Gastroesophageal sphincter (tissue), 4 donors: ENCODE measurements around the gene MRPL40. TPM values are rescaled to one million over a fixed set of nuclear protein-coding genes. Genes with fewer than 3 reads are reported as not detected.
"Not testable (repeated sequence)": the region's sequence is repeated elsewhere in the genome, so short reads cannot be mapped to it uniquely, and the experiment has no call there.

Experiments used
- ATAC-seq: fragments of 150-250 bp; one replicate; pipeline ENCODE4 v1.9.1; 2016; ENCODE audit warnings: mild to moderate bottlenecking, moderate library complexity
- H3K27ac ChIP-seq, 4 donors: fragments of 200-600 bp; sonication (generic) in 3 of 4; 1 replicate in 3 of 4; 2 replicates in 1 of 4; pipeline ENCODE4 v1.5.1; 2016 to 2019
- H3K27me3 ChIP-seq: fragments of 200-600 bp; sonication (generic); one replicate; pipeline ENCODE4 v1.5.1; 2019
- H3K36me3 ChIP-seq, 2 donors: fragments of 200-600 bp; sonication (generic); one replicate each; pipeline ENCODE4 v1.5.1; 2019; ENCODE audit warnings: control low read depth in 1 of 2
- H3K4me1 ChIP-seq, 3 donors: fragments of 200-600 bp; sonication (generic); 1 replicate in 2 of 3; 2 replicates in 1 of 3; pipeline ENCODE4 v1.5.1; 2016 to 2019; ENCODE audit warnings: control low read depth in 2 of 3
- H3K4me3 ChIP-seq, 2 donors: fragments of 200-600 bp; sonication (generic); one replicate each; pipeline ENCODE4 v1.5.1; 2019; ENCODE audit warnings: mild to moderate bottlenecking in 1 of 2, moderate library complexity in 1 of 2
- H3K9me3 ChIP-seq, 3 donors: fragments of 200-600 bp; sonication (generic); one replicate each; pipeline ENCODE4 v1.5.1; 2017 to 2019; ENCODE audit warnings: control low read depth in 2 of 3
- CTCF ChIP-seq, 4 experiments: fragments of 200-600 bp in 2 of 4; fragments of 450-650 bp in 2 of 4; sonication (generic) in 1 of 4; IDR thresholded peaks; one replicate each; pipeline ENCODE4 v1.5.1; 2017 to 2019; ENCODE audit warnings: antibody characterized with exemption in 4 of 4, mild to moderate bottlenecking in 2 of 4, moderate library complexity in 2 of 4
- EP300 ChIP-seq: sonication (generic); formaldehyde crosslinking; IDR thresholded peaks from one replicate; pipeline ENCODE4 v1.6.1; 2017; ENCODE audit warnings: antibody characterized with exemption, mild to moderate bottlenecking
- POLR2A ChIP-seq, 2 donors: fragments of 450-650 bp; IDR thresholded peaks; one replicate each; pipeline ENCODE4 v1.6.1; 2017; ENCODE audit warnings: antibody characterized with exemption in 2 of 2, mild to moderate bottlenecking in 2 of 2, moderate library complexity in 1 of 2
- POLR2AphosphoS5 ChIP-seq: sonication (generic); formaldehyde crosslinking; IDR thresholded peaks from one replicate; pipeline ENCODE4 v1.6.1; 2017; ENCODE audit warnings: antibody characterized with exemption
- WGBS, 2 donors: methylation state at CpG; one replicate each; pipeline ENCODE4 v1.1.5; 2018; ENCODE audit warnings: low coverage in 1 of 2; 5-methylcytosine and 5-hydroxymethylcytosine counted together
- total RNA-seq, 4 donors: library from RNA; depleted of rRNA; stranded (reverse); fragments of >200 nt; gene quantifications; one replicate each; pipeline ENCODE4 v1.1.0, GENCODE V29; 2016

The MRPL40 gene
- total RNA-seq, 4 donors from 2014 or later: 22.8 to 29.1 (median 25.8) TPM

- peaks cover 0 to 36% of the 10 kb centered on the region in 2 donors for H3K36me3 ChIP-seq
- no peak overlapping the region for H3K27ac ChIP-seq
- no peaks in the 10 kb centered on the region for H3K27me3 ChIP-seq
- H3K4me3 ChIP-seq: no peak overlapping the region
- no peaks in the 10 kb centered on the region for H3K9me3 ChIP-seq
- WGBS, 2 donors: 57 to 67% methylated on average over 1 of the region's 7 CpGs
- no peak for ATAC-seq
- no peak for TF ChIP-seq EP300
- no peak for TF ChIP-seq POLR2AphosphoS5
- no peak for TF ChIP-seq POLR2A (IDR thresholded peaks at IDR 0.05)
- TF ChIP-seq CTCF (IDR thresholded peaks at IDR 0.05): no peak
- H3K4me1 ChIP-seq: peaks cover 0 to 32% (median 15%) of the 10 kb centered on the region in 3 donors
Measured at GRCh38 chr22:19443544-19444211, 11.3 kb downstream of the MRPL40 start.

DNA sequence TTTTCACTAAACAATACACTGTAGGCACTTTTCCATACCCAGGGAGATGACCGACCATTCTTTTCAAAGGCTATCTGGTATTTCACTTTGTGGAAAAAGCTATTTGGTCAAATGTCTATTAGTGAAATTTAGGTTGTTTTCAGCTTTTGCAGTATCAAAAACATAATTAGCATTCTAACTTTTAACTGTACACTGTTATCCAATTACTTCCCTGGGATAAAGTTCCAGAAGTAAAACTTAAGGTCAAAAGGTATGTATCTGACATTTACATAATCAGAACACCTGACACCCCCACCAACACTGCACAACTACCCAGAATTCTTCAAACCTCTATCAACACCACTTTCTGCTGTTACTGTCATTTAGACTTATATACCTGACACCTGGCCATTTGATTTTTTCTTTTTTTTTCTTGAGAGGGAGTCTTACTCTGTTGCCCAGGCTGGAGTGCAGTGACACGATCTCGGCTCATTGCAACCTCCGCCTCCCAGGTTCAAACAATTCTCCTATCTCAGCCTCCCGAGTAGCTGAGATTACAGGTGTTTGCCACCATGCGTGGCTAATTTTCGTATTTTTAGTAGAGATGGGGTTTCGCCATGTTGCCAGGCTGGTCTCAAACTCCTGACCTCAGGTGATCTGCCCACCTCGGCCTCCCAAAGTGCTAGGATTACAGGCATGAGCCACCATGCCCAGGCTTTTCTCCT is 13.1 kb downstream of the MRPL40 start:
- H3K4me3 ChIP-seq, H3K27me3 ChIP-seq, ATAC-seq, H3K27ac ChIP-seq, H3K9me3 ChIP-seq: not testable (repeated sequence)
- H3K36me3 ChIP-seq: peaks cover 0 to 38% of the 10 kb centered on the region in 2 donors
- peaks cover 0 to 38% (median 15%) of the 10 kb centered on the region in 3 donors for H3K4me1 ChIP-seq
- 91 to 94% methylated on average over 6 to 8 of the region's 9 CpGs for WGBS, 2 donors

DNA sequence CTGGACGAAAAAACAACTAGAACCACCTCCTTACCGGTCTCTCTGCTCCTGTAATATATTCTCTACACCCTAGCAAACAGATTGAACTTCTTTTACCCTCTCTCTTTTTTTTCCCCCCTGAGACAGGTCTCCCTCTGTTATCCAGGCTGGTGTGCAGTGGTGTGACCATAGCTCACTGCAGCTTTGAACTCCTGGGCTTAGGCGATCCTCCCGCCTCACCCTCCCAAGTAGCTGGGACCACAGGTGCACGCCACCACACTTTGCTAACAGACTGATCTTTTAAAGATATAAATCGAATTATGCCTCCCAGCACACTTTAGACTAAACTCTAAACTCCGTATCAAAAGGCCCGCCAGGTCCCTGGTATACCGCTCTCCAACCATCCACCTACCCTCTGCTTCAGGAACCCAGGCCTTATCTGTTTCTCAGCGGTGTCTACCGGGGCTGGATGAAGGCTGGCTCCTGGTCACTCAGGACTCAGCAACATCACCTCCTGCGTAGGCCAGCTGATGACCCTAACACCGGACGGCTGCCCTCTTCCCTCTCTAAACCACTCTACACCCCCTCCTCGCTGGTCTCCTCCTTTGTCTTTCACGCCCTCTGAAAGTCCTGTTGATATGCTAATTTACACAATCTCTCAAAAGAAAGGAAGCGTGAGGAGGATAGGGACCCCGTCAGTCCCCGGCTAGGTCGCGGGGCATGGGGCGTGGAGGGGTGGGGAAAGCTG is 14.4 kb downstream of the MRPL40 start:
- no peaks in the 10 kb centered on the region for H3K9me3 ChIP-seq
- peak overlapping the region; percentile 94 to 97 (median 95) for H3K27ac ChIP-seq
- H3K4me3 ChIP-seq: peak overlapping the region; percentile 87 to 92
- no peaks in the 10 kb centered on the region for H3K27me3 ChIP-seq
- TF ChIP-seq POLR2AphosphoS5 (no peak), CTCF (IDR thresholded peaks at IDR 0.05) (no peak), POLR2A (IDR thresholded peaks at IDR 0.05) (no peak), EP300 (no peak)
- H3K36me3 ChIP-seq: peaks cover 0 to 50% of the 10 kb centered on the region in 2 donors
- no peak for ATAC-seq
- peaks cover 0 to 38% (median 15%) of the 10 kb centered on the region in 3 donors for H3K4me1 ChIP-seq
- 27 to 28% methylated on average over 12 to 14 of the region's 22 CpGs for WGBS, 2 donors

GRCh38 chr22:19447330-19448075 is 15.2 kb downstream of the MRPL40 start, which contains the start of gene C22orf39:
Gene C22orf39, minus strand, starts transcription at chr22:19447711. Its CDS starts 23 bp downstream, at chr22:19447688.
- Histone ChIP-seq H3K27me3 (no peaks in the 10 kb centered on the region), H3K27ac (peak within 1 kb of the TSS; percentile 94 to 97 (median 95)), H3K4me1 (peaks cover 0 to 38% (median 15%) of the 10 kb centered on the region in 3 donors), H3K4me3 (peak within 1 kb of the TSS; percentile 87 to 92), H3K36me3 (peaks cover 0 to 50% of the 10 kb centered on the region in 2 donors), H3K9me3 (no peaks in the 10 kb centered on the region)
- WGBS, 2 donors: 0% methylated on average over 5 to 13 of the region's 92 CpGs
- peak; percentile 97 for ATAC-seq
- TF ChIP-seq CTCF (IDR thresholded peaks at IDR 0.05) (peak in 2 of 4 experiments; percentile 3 to 13), POLR2AphosphoS5 (peak; percentile 83), EP300 (no peak), POLR2A (IDR thresholded peaks at IDR 0.05) (peak; percentile 92 to 94)
